Measurements from ENCODE around the gene GALP.
"Not testable (repeated sequence)": the region's sequence is repeated elsewhere in the genome, so short reads cannot be mapped to it uniquely, and the experiment has no call there.

The GALP gene

GRCh38 chr19:56145698-56146097 lies 30.1 kb upstream of the GALP start:
- DNase-seq = no peak
- in situ Hi-C loops (cut with HindIII; ENCODE audit: low pct_ligation_motif_present, low pct_unique_long_range_greater_than_20kb, low sequenced_read_pairs) = no loop called here

- in situ Hi-C loops (cut with HindIII; ENCODE audit: low pct_ligation_motif_present, low pct_unique_long_range_greater_than_20kb, low sequenced_read_pairs) = no loop called here
Observed at GRCh38 chr19:56146904-56147303, 28.9 kb upstream of the GALP start.

GRCh38 chr19:56147307-56147706 lies 28.5 kb upstream of the GALP start:
- in situ Hi-C loops (cut with HindIII; ENCODE audit: low pct_ligation_motif_present, low pct_unique_long_range_greater_than_20kb, low sequenced_read_pairs) = no loop called here
- no peak for DNase-seq

More at GRCh38 chr19:56146904-56147303, 28.9 kb upstream of the GALP start:
- DNase-seq = no peak

GRCh38 chr19:56148096-56148495 lies 27.7 kb upstream of the GALP start:
- in situ Hi-C loops (cut with HindIII; ENCODE audit: low pct_ligation_motif_present, low pct_unique_long_range_greater_than_20kb, low sequenced_read_pairs) = no loop called here

GRCh38 chr19:56148955-56149655 lies 26.7 kb upstream of the GALP start:
- DNase-seq; in situ Hi-C loops (cut with HindIII; ENCODE audit: low pct_ligation_motif_present, low pct_unique_long_range_greater_than_20kb, low sequenced_read_pairs): not testable (repeated sequence)

More at GRCh38 chr19:56148096-56148495, 27.7 kb upstream of the GALP start:
- DNase-seq = no peak

GRCh38 chr19:56149656-56150038 lies 26.2 kb upstream of the GALP start:
- in situ Hi-C loops (cut with HindIII; ENCODE audit: low pct_ligation_motif_present, low pct_unique_long_range_greater_than_20kb, low sequenced_read_pairs) = no loop called here
- no peak for DNase-seq

GRCh38 chr19:56150358-56150757 lies 25.4 kb upstream of the GALP start:
- in situ Hi-C loops (cut with HindIII; ENCODE audit: low pct_ligation_motif_present, low pct_unique_long_range_greater_than_20kb, low sequenced_read_pairs) = no loop called here
- DNase-seq = no peak

GRCh38 chr19:56152644-56153043 lies 23.2 kb upstream of the GALP start:
- DNase-seq = no peak
- in situ Hi-C loops (cut with HindIII; ENCODE audit: low pct_ligation_motif_present, low pct_unique_long_range_greater_than_20kb, low sequenced_read_pairs) = no loop called here

GRCh38 chr19:56153507-56153906 lies 22.3 kb upstream of the GALP start:
- DNase-seq = no peak
- in situ Hi-C loops (cut with HindIII; ENCODE audit: low pct_ligation_motif_present, low pct_unique_long_range_greater_than_20kb, low sequenced_read_pairs) = no loop called here

- DNase-seq = no peak
- in situ Hi-C loops (cut with HindIII; ENCODE audit: low pct_ligation_motif_present, low pct_unique_long_range_greater_than_20kb, low sequenced_read_pairs) = no loop called here
Observed at GRCh38 chr19:56155124-56155687, 20.6 kb upstream of the GALP start.

GRCh38 chr19:56156768-56157167 lies 19.0 kb upstream of the GALP start:
- in situ Hi-C loops (cut with HindIII; ENCODE audit: low pct_ligation_motif_present, low pct_unique_long_range_greater_than_20kb, low sequenced_read_pairs) = no loop called here
- no peak for DNase-seq

- no peak for DNase-seq
- in situ Hi-C loops (cut with HindIII; ENCODE audit: low pct_ligation_motif_present, low pct_unique_long_range_greater_than_20kb, low sequenced_read_pairs) = no loop called here
Observed at GRCh38 chr19:56158170-56158757, 17.5 kb upstream of the GALP start.

GRCh38 chr19:56159009-56159559 lies 16.7 kb upstream of the GALP start:
- in situ Hi-C loops (cut with HindIII; ENCODE audit: low pct_ligation_motif_present, low pct_unique_long_range_greater_than_20kb, low sequenced_read_pairs) = no loop called here

GRCh38 chr19:56159622-56160271 lies 16.1 kb upstream of the GALP start:
- in situ Hi-C loops (cut with HindIII; ENCODE audit: low pct_ligation_motif_present, low pct_unique_long_range_greater_than_20kb, low sequenced_read_pairs) = no loop called here
- DNase-seq = no peak

More at GRCh38 chr19:56159009-56159559, 16.7 kb upstream of the GALP start:
- no peak for DNase-seq

GRCh38 chr19:56161534-56161933 lies 14.3 kb upstream of the GALP start:
- in situ Hi-C loops (cut with HindIII; ENCODE audit: low pct_ligation_motif_present, low pct_unique_long_range_greater_than_20kb, low sequenced_read_pairs) = no loop called here
- no peak for DNase-seq

GRCh38 chr19:56162258-56162657 lies 13.6 kb upstream of the GALP start:
- in situ Hi-C loops (cut with HindIII; ENCODE audit: low pct_ligation_motif_present, low pct_unique_long_range_greater_than_20kb, low sequenced_read_pairs) = no loop called here
- DNase-seq = no peak

GRCh38 chr19:56163097-56163496 lies 12.7 kb upstream of the GALP start:
- in situ Hi-C loops (cut with HindIII; ENCODE audit: low pct_ligation_motif_present, low pct_unique_long_range_greater_than_20kb, low sequenced_read_pairs) = no loop called here
- no peak for DNase-seq

- peak; percentile 22 for DNase-seq
- in situ Hi-C loops (cut with HindIII; ENCODE audit: low pct_ligation_motif_present, low pct_unique_long_range_greater_than_20kb, low sequenced_read_pairs) = no loop called here
Observed at GRCh38 chr19:56167064-56167578, 8.7 kb upstream of the GALP start.

- DNase-seq = peak; percentile 89
- in situ Hi-C loops (cut with HindIII; ENCODE audit: low pct_ligation_motif_present, low pct_unique_long_range_greater_than_20kb, low sequenced_read_pairs) = no loop called here
Observed at GRCh38 chr19:56170261-56170660, 5.5 kb upstream of the GALP start.

All from ACHN (cell line).